ENCODE results near the gene AGO4. TPM values are rescaled to one million over a fixed set of nuclear protein-coding genes. Genes with fewer than 3 reads are reported as not detected.

Gene AGO4
- total and polyA plus RNA-seq, 2 donors (not counting 1 experiment from before 2014, with no cell fraction given), result 10.2 to 25.6 TPM

DNA sequence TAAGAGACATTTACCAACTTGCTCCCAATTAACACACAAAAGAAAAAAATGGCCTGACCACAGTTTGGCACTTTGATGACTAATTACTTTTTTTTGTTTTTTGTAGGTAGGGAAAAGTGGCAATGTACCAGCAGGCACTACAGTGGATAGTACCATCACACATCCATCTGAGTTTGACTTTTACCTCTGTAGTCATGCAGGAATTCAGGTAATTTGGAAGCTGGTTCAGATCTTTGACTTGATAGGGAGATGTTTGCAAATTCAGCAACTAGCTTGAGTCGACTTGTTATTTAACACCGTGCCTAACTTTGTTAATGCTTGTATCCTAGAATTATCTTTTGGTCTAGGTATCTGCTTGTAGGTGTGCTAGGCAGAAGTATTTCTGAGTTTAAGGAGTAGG, 42.2 kb downstream of the AGO4 start:
- H4K20me1 ChIP-seq (ENCODE audit: control insufficient read depth, extremely low read depth, insufficient read depth, low read length), result peaks cover 2% of the 10 kb centered on the region
- TF ChIP-seq EZH2 (IDR thresholded peaks at IDR 0.05; ENCODE audit: low read length, missing control alignments) (no peak), CTCF (conservative IDR thresholded peaks at IDR 0.05 in 1 of 2, IDR thresholded peaks at IDR 0.05 in 1 of 2; ENCODE audit: low read depth in 1 of 2, low read length in 2 of 2) (no peak)
- no peak overlapping the region for H3K27ac ChIP-seq (ENCODE audit: insufficient read depth, low read length)
- H3K4me1 ChIP-seq (ENCODE audit: control insufficient read depth, extremely low read depth, insufficient read depth, low read length), result peaks cover 2% of the 10 kb centered on the region
- H2AFZ ChIP-seq (ENCODE audit: low read length), result no peak overlapping the region
- DNase-seq (ENCODE audit: low read depth in 2 of 2), result peak in 1 of 2 donors; percentile 20
- no peak overlapping the region for H3K4me2 ChIP-seq (ENCODE audit: extremely low read depth, insufficient read depth, low read length)
- H3K4me3 ChIP-seq (replicated peaks in 1 of 4; ENCODE audit: control extremely low read depth in 1 of 4, insufficient read depth in 1 of 4, low read depth in 3 of 4, low read length in 4 of 4), result no peak overlapping the region
- no peaks in the 10 kb centered on the region for H3K36me3 ChIP-seq (ENCODE audit: control insufficient read depth, insufficient read depth, low read length)
- H3K79me2 ChIP-seq (ENCODE audit: control insufficient read depth, insufficient read depth, low read length), result no peaks in the 10 kb centered on the region
- H3K27me3 ChIP-seq (ENCODE audit: control insufficient read depth, insufficient read depth, low read length), result no peaks in the 10 kb centered on the region
- H3K9ac ChIP-seq (ENCODE audit: insufficient read depth, low read length), result no peak overlapping the region
- H3K9me3 ChIP-seq (ENCODE audit: control insufficient read depth, insufficient read depth, low read depth, low read length), result no peaks in the 10 kb centered on the region

DNA sequence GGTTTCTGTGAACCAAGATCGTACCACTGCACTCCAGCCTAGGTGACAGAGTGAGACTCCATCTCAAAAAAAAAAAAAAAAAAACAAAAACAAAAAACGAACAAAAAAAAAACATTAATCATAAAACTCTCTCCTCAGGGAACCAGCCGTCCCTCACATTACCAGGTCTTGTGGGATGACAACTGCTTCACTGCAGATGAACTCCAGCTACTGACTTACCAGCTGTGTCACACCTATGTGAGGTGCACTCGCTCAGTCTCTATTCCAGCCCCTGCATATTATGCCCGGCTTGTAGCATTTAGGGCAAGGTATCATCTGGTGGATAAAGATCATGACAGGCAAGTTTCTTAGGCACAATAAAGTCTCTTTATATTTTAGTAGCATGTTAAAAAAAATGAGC, 42.9 kb downstream of the AGO4 start:
- no peak overlapping the region for H3K4me2 ChIP-seq (ENCODE audit: extremely low read depth, insufficient read depth, low read length)
- H3K79me2 ChIP-seq (ENCODE audit: control insufficient read depth, insufficient read depth, low read length), result no peaks in the 10 kb centered on the region
- H3K9ac ChIP-seq (ENCODE audit: insufficient read depth, low read length), result no peak overlapping the region
- no peaks in the 10 kb centered on the region for H3K27me3 ChIP-seq (ENCODE audit: control insufficient read depth, insufficient read depth, low read length)
- peaks cover 2% of the 10 kb centered on the region for H4K20me1 ChIP-seq (ENCODE audit: control insufficient read depth, extremely low read depth, insufficient read depth, low read length)
- no peak overlapping the region for H3K27ac ChIP-seq (ENCODE audit: insufficient read depth, low read length)
- TF ChIP-seq CTCF (conservative IDR thresholded peaks at IDR 0.05 in 1 of 2, IDR thresholded peaks at IDR 0.05 in 1 of 2; ENCODE audit: low read depth in 1 of 2, low read length in 2 of 2), result no peak
- TF ChIP-seq EZH2 (IDR thresholded peaks at IDR 0.05; ENCODE audit: low read length, missing control alignments), result no peak
- no peak overlapping the region for H2AFZ ChIP-seq (ENCODE audit: low read length)
- no peak for DNase-seq (ENCODE audit: low read depth in 2 of 2)
- no peaks in the 10 kb centered on the region for H3K4me1 ChIP-seq (ENCODE audit: control insufficient read depth, extremely low read depth, insufficient read depth, low read length)
- no peak overlapping the region for H3K4me3 ChIP-seq (replicated peaks in 1 of 4; ENCODE audit: control extremely low read depth in 1 of 4, insufficient read depth in 1 of 4, low read depth in 3 of 4, low read length in 4 of 4)
- no peaks in the 10 kb centered on the region for H3K9me3 ChIP-seq (ENCODE audit: control insufficient read depth, insufficient read depth, low read depth, low read length)
- peaks cover 2% of the 10 kb centered on the region for H3K36me3 ChIP-seq (ENCODE audit: control insufficient read depth, insufficient read depth, low read length)

DNA sequence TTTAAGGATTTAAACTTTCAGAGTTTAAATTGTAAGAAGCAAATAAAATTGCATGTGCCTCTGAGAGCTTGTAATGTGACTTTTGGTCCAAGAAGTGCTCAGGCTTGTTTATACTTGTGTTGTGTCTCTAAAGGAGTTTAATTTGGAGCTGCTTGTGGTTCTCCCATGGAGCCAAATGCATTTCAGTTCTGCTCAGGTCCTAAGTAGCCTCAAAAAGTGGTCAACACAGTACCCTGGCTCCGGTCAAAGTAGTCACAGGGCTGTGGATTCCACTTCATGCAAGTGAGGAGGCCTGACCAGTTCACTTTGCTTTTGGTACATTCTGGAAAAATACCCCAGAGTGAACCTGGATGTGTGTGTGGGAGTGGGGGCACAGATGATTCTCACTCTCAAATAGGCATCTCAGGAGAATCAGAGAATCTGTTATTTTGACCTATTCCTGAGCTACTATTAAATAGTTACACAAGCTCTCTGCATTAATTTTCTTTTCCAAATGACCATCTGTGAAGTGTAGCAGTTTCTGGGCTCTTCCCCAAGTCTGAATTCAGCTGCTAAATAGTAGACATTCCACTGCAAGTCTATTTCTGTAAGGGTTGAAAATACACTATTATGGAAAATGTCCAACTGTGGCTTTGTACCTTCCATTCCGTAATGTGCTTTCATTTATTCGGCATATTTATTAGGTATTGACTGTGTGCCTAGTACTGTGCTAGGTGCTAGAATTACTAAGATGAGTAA, 43.5 kb downstream of the AGO4 start:
- Histone ChIP-seq H3K4me3 (replicated peaks in 1 of 4; ENCODE audit: control extremely low read depth in 1 of 4, insufficient read depth in 1 of 4, low read depth in 3 of 4, low read length in 4 of 4) (no peak overlapping the region), H2AFZ (ENCODE audit: low read length) (no peak overlapping the region), H3K36me3 (ENCODE audit: control insufficient read depth, insufficient read depth, low read length) (peaks cover 3% of the 10 kb centered on the region), H3K79me2 (ENCODE audit: control insufficient read depth, insufficient read depth, low read length) (no peaks in the 10 kb centered on the region), H4K20me1 (ENCODE audit: control insufficient read depth, extremely low read depth, insufficient read depth, low read length) (peaks cover 2% of the 10 kb centered on the region), H3K9me3 (ENCODE audit: control insufficient read depth, insufficient read depth, low read depth, low read length) (no peaks in the 10 kb centered on the region), H3K9ac (ENCODE audit: insufficient read depth, low read length) (no peak overlapping the region), H3K4me2 (ENCODE audit: extremely low read depth, insufficient read depth, low read length) (no peak overlapping the region), H3K4me1 (ENCODE audit: control insufficient read depth, extremely low read depth, insufficient read depth, low read length) (no peaks in the 10 kb centered on the region), H3K27ac (ENCODE audit: insufficient read depth, low read length) (no peak overlapping the region), H3K27me3 (ENCODE audit: control insufficient read depth, insufficient read depth, low read length) (no peaks in the 10 kb centered on the region)
- peak; percentile 75 to 87 for DNase-seq (ENCODE audit: low read depth in 2 of 2)
- TF ChIP-seq EZH2 (IDR thresholded peaks at IDR 0.05; ENCODE audit: low read length, missing control alignments), result no peak

Measured in fibroblast of lung (primary cell).